HepG2 (cell line): ENCODE results near the gene UNC5CL. TPM values are rescaled to one million over a fixed set of nuclear protein-coding genes. Genes with fewer than 3 reads are reported as not detected.

Experiments
- HOXA3 ChIP-seq: sonication (generic); formaldehyde crosslinking; IDR thresholded peaks from 2 replicates; pipeline ENCODE4 v1.5.0; 2020; ENCODE audit warnings: missing genetic modification reagents
- HOXA5 ChIP-seq: sonication (generic); formaldehyde crosslinking; IDR thresholded peaks from 2 replicates; pipeline ENCODE4 v1.4.0; 2020; ENCODE audit warnings: missing genetic modification reagents
- KLF12 ChIP-seq: sonication (generic); formaldehyde crosslinking; IDR thresholded peaks from 2 replicates; pipeline ENCODE4 v1.4.0; 2020; ENCODE audit warnings: missing genetic modification reagents, borderline replicate concordance
- NCOR1 ChIP-seq: fragments of 200-600 bp; sonication (generic); IDR thresholded peaks from 2 replicates; pipeline ENCODE4 v1.7.0; 2017; ENCODE audit warnings: antibody characterized with exemption, low read length, borderline replicate concordance
- SMARCE1 ChIP-seq: fragments of 450-650 bp; IDR thresholded peaks from 2 replicates; pipeline ENCODE4 v1.6.1; 2017; ENCODE audit warnings: borderline replicate concordance
- ZMYM4 ChIP-seq: sonication (generic); formaldehyde crosslinking; IDR thresholded peaks from 2 replicates; pipeline ENCODE4 v1.8.1; 2023; ENCODE audit warnings: mild to moderate bottlenecking, missing genetic modification reagents
- ZNF10 ChIP-seq: sonication (generic); formaldehyde crosslinking; IDR thresholded peaks from 2 replicates; pipeline ENCODE4 v1.4.0; 2020; ENCODE audit warnings: mild to moderate bottlenecking, low read depth, missing genetic modification reagents, borderline replicate concordance
- ZNF160 ChIP-seq: sonication (generic); formaldehyde crosslinking; IDR thresholded peaks from 2 replicates; pipeline ENCODE4 v1.8.0; 2022; ENCODE audit warnings: mild to moderate bottlenecking, inconsistent platforms, missing genetic modification reagents
- ZNF264 ChIP-seq: sonication (generic); formaldehyde crosslinking; IDR thresholded peaks from 2 replicates; pipeline ENCODE4 v1.4.0; 2020; ENCODE audit warnings: missing genetic modification reagents
- ZNF570 ChIP-seq: sonication (generic); formaldehyde crosslinking; IDR thresholded peaks from 2 replicates; pipeline ENCODE4 v1.4.0; 2020; ENCODE audit warnings: mild to moderate bottlenecking, missing genetic modification reagents, borderline replicate concordance
- ZNF674 ChIP-seq: sonication (generic); formaldehyde crosslinking; IDR thresholded peaks from 2 replicates; pipeline ENCODE4 v1.5.0; 2020; ENCODE audit warnings: low read depth, mild to moderate bottlenecking, missing genetic modification reagents
- polyA plus RNA-seq, 8 experiments: library from polyadenylated mRNA; depleted of rRNA in 3 of 8; stranded (reverse) in 7 of 8; unstranded in 1 of 8; fragments of >200 nt; fragmentation: Illumina TruSeq in 4 of 8; extraction: Trizol in 4 of 8; gene quantifications; 2 replicates each; pipeline versions ENCODE4 v1.2.1 to v1.2.3, GENCODE V29; 2011 to 2016; ENCODE audit warnings: low read depth in 4 of 8, missing spikeins in 1 of 8, mixed read lengths in 1 of 8; ENCODE audit not compliant: insufficient read depth in 1 of 8
- total RNA-seq, 5 experiments: library from RNA; depleted of rRNA; stranded (reverse); fragments of >200 nt; fragmentation: Illumina TruSeq; extraction: Trizol; gene quantifications; 2 replicates each; pipeline ENCODE4 v1.2.3, GENCODE V29; 2016; ENCODE audit warnings: low read depth in 1 of 5
- TF ChIP-seq, protein P1 (sequence below), 2 experiments: sonication (generic) in 1 of 2; formaldehyde crosslinking in 1 of 2; IDR thresholded peaks; 2 replicates each; pipeline versions ENCODE4 v1.5.1 to v1.6.1; 2011 to 2020; ENCODE audit warnings: borderline replicate concordance in 1 of 2, low read depth in 1 of 2, low read length in 1 of 2, mild to moderate bottlenecking in 1 of 2, missing genetic modification reagents in 1 of 2, moderate library complexity in 1 of 2
- TF ChIP-seq, protein P2 (sequence below): sonication (generic); formaldehyde crosslinking; IDR thresholded peaks from 2 replicates; pipeline ENCODE4 v1.4.0; 2020; ENCODE audit warnings: missing genetic modification reagents
- TF ChIP-seq, protein P3 (sequence below): sonication (generic); formaldehyde crosslinking; IDR thresholded peaks from 2 replicates; pipeline ENCODE4 v1.4.0; 2020; ENCODE audit warnings: mild to moderate bottlenecking, missing genetic modification reagents
- TF ChIP-seq, protein P4 (sequence below): sonication (generic); formaldehyde crosslinking; IDR thresholded peaks from 2 replicates; pipeline ENCODE4 v1.4.0; 2020; ENCODE audit warnings: missing genetic modification reagents, low read depth, mild to moderate bottlenecking, borderline replicate concordance

UNC5CL gene
- total and polyA plus RNA-seq, 2 of the 13 experiments (the other 11 are each of a cell fraction or from before 2014, with no cell fraction given): 2.4 to 2.5 TPM

DNA sequence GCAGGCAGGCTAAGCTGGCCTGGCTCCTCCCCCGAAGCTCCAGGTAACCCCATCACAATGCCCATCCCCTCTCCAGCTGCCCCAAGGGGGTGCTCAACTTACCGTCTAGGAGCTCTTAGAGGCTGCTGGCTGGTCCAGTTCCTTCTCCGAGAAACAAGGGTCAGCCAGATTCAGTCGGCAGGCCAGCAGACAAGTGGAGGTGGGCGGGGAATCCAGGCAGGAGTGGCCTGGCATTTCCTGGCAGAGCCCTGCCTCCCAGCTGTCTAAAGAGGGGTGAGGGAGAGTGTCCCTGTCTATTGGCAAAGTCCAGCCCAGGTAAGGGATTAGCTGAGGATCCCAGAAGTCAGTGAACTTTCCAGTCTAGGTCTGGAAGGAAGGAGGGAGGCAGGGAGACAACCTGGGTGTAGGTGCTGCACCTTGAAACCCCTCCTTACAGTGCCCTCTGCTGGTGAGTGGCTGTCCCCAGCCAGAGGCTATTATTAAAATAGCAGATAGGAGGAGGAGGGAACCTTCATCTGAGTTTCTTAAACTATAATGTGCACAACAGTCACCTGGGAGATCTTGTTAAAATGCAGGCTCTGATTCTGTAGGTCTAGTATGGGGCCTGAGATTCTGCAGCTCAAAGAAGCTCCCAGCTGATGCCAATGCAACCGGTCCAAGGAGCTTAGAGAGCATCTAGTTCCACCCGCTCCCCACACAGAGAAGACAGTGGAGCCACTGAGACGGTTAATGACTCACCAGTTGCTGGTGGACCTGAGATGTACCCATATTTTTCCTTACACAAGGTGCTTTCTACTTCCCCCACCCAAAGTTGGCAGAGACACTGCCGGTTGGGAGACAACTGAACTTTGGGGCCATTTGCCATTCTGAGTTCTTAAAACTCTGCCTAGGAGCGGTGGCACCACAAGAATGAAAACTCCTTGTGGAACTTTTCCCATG lies at the start of gene UNC5CL (continued):
- no peak for TF ChIP-seq ZNF570 (CRISPR knock-in tag)
- TF ChIP-seq ZNF160 (CRISPR knock-in tag): no peak
- no peak for TF ChIP-seq ZNF10 (CRISPR knock-in tag)
- TF ChIP-seq ZNF264: 0 out of 2 replicates have a peak, but pooled peaks have one; percentile 24
- TF ChIP-seq, protein P1, sequence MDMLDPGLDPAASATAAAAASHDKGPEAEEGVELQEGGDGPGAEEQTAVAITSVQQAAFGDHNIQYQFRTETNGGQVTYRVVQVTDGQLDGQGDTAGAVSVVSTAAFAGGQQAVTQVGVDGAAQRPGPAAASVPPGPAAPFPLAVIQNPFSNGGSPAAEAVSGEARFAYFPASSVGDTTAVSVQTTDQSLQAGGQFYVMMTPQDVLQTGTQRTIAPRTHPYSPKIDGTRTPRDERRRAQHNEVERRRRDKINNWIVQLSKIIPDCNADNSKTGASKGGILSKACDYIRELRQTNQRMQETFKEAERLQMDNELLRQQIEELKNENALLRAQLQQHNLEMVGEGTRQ (IDR thresholded peaks at IDR 0.05; ENCODE audit: low read depth, low read length): no peak
- TF ChIP-seq, protein P1 (CRISPR knock-in tag; IDR thresholded peaks at IDR 0.05; ENCODE audit: borderline replicate concordance): no peak
- TF ChIP-seq, protein P2, sequence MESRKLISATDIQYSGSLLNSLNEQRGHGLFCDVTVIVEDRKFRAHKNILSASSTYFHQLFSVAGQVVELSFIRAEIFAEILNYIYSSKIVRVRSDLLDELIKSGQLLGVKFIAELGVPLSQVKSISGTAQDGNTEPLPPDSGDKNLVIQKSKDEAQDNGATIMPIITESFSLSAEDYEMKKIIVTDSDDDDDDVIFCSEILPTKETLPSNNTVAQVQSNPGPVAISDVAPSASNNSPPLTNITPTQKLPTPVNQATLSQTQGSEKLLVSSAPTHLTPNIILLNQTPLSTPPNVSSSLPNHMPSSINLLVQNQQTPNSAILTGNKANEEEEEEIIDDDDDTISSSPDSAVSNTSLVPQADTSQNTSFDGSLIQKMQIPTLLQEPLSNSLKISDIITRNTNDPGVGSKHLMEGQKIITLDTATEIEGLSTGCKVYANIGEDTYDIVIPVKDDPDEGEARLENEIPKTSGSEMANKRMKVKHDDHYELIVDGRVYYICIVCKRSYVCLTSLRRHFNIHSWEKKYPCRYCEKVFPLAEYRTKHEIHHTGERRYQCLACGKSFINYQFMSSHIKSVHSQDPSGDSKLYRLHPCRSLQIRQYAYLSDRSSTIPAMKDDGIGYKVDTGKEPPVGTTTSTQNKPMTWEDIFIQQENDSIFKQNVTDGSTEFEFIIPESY (CRISPR knock-in tag): no peak
- TF ChIP-seq HOXA5: no peak
- TF ChIP-seq NCOR1: 0 out of 2 replicates have a peak, but pooled peaks have one; percentile 34
- TF ChIP-seq ZMYM4: 0 out of 2 replicates have a peak, but pooled peaks have one; percentile 28
- TF ChIP-seq ZNF674 (CRISPR knock-in tag): no peak
- TF ChIP-seq, protein P3, sequence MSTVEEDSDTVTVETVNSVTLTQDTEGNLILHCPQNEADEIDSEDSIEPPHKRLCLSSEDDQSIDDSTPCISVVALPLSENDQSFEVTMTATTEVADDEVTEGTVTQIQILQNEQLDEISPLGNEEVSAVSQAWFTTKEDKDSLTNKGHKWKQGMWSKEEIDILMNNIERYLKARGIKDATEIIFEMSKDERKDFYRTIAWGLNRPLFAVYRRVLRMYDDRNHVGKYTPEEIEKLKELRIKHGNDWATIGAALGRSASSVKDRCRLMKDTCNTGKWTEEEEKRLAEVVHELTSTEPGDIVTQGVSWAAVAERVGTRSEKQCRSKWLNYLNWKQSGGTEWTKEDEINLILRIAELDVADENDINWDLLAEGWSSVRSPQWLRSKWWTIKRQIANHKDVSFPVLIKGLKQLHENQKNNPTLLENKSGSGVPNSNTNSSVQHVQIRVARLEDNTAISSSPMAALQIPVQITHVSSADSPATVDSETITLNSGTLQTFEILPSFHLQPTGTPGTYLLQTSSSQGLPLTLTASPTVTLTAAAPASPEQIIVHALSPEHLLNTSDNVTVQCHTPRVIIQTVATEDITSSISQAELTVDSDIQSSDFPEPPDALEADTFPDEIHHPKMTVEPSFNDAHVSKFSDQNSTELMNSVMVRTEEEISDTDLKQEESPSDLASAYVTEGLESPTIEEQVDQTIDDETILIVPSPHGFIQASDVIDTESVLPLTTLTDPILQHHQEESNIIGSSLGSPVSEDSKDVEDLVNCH (CRISPR knock-in tag): no peak
- no peak for TF ChIP-seq HOXA3 (CRISPR knock-in tag)
- TF ChIP-seq KLF12: 0 out of 2 replicates have a peak, but pooled peaks have one; percentile 0
- TF ChIP-seq, protein P4, sequence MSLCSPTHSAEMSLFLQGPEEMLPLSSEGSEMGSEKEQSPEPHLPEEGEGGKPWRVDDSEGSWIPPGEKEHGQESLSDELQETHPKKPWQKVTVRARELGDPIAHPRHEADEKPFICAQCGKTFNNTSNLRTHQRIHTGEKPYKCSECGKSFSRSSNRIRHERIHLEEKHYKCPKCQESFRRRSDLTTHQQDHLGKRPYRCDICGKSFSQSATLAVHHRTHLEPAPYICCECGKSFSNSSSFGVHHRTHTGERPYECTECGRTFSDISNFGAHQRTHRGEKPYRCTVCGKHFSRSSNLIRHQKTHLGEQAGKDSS (CRISPR knock-in tag): 0 out of 2 replicates have a peak, but pooled peaks have one; percentile 50
- no peak for TF ChIP-seq SMARCE1
